Mucosa of descending colon (tissue), 3 donors: ENCODE data around the gene SHISAL1. TPM values are rescaled to one million over a fixed set of nuclear protein-coding genes. Genes with fewer than 3 reads are reported as not detected.
"Not testable (repeated sequence)": the region's sequence is repeated elsewhere in the genome, so short reads cannot be mapped to it uniquely, and the experiment has no call there.

Experiments
- ATAC-seq: fragments of 200-7000 bp; cut with Tn5 transposase; one replicate; pipeline ENCODE4 v1.9.1; 2020; ENCODE audit warnings: mild to moderate bottlenecking, moderate library complexity
- DNase-seq, 3 donors: peaks; one replicate each; pipeline ENCODE4 v3.0.0-alpha.2; 2020
- H3K36me3 ChIP-seq: fragments of 200-600 bp; one replicate; pipeline ENCODE4 v1.8.0; 2021; ENCODE audit warnings: low read depth, mild to moderate bottlenecking
- H3K4me1 ChIP-seq: fragments of 200-600 bp; one replicate; pipeline ENCODE4 v1.8.0; 2021; ENCODE audit warnings: low read depth, mild to moderate bottlenecking
- H3K4me3 ChIP-seq: fragments of 200-600 bp; one replicate; pipeline ENCODE4 v1.8.0; 2021; ENCODE audit warnings: mild to moderate bottlenecking
- H3K9me3 ChIP-seq: fragments of 200-600 bp; one replicate; pipeline ENCODE4 v1.8.0; 2021; ENCODE audit warnings: mild to moderate bottlenecking
- CTCF ChIP-seq: fragments of 200-600 bp; IDR thresholded peaks from one replicate; pipeline ENCODE4 v1.8.0; 2022; ENCODE audit warnings: antibody characterized with exemption, mild to moderate bottlenecking
- intact Hi-C, 2 donors: fragments of 100-400 bp; cut with DNase I in 1 of 2; cut with micrococcal nuclease in 1 of 2; formaldehyde crosslinking; loops; one replicate each; pipeline versions ENCODE4 v1.11.0 to v1.11.1; 2022; cut with DNase I, micrococcal nuclease
- total RNA-seq, 3 donors: library from RNA; stranded (reverse); fragmentation: NEBNext Ultra II Directional in 2 of 3; extraction: Animal tissue kit (Norgen Biotek cat#: 25700) in 2 of 3; gene quantifications; one replicate each; pipeline versions ENCODE4 v1.2.1 to v1.2.4, GENCODE V29; 2021 to 2023
- donor health status: DM: no; HTN: no; CAD: no; lungs with moderate emphysema.
- donor health status: DM: no; HTN: no; CAD: no.
- donor health status: DM: no; HTN: yes; CAD: no.

SHISAL1 gene
- total RNA-seq, 3 donors from 2014 or later: 0.38 to 34.3 (median 1.1) TPM

GRCh38 chr22:44307509-44308169, 5.1 kb downstream of the SHISAL1 start:
- H3K4me1 ChIP-seq: peaks cover 2% of the 10 kb centered on the region
- DNase-seq: no peak
- intact Hi-C loops: no loop called here

DNA sequence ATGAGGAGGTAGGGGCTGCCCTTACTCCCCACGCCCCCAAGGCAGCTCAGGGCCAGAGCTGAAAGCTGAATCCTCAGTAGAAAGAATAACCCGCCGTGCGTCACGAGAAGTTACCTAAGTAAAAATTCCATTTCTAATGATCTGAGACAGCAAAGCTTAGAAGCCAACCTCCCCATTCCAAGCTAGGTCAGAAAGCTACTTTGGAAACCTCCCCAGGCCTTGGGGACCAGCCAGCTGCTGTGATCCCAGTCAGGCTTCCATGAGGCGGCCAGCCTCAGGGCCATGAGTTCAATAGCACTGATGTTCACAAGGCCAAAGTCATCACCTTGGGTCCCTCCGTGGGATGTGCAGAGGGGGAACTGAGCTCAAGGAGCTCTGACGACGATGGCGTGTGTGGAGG, 6.9 kb downstream of the SHISAL1 start:
- intact Hi-C loops: no loop called here
- ATAC-seq (no peak), DNase-seq (no peak)
- peaks cover 2% of the 10 kb centered on the region for H3K4me1 ChIP-seq
- H3K9me3 ChIP-seq: no peaks in the 10 kb centered on the region
- no peaks in the 10 kb centered on the region for H3K36me3 ChIP-seq
- no peak overlapping the region for H3K4me3 ChIP-seq
- TF ChIP-seq CTCF: no peak

More at GRCh38 chr22:44307509-44308169, 5.1 kb downstream of the SHISAL1 start:
- no peak for TF ChIP-seq CTCF
- ATAC-seq: no peak
- Histone ChIP-seq H3K36me3 (no peaks in the 10 kb centered on the region), H3K9me3 (no peaks in the 10 kb centered on the region), H3K4me3 (no peak overlapping the region)

- Histone ChIP-seq H3K9me3 (no peaks in the 10 kb centered on the region), H3K4me1 (peaks cover 2% of the 10 kb centered on the region), H3K4me3 (no peak overlapping the region), H3K36me3 (no peaks in the 10 kb centered on the region)
- no peak for TF ChIP-seq CTCF
- ATAC-seq (no peak), DNase-seq (no peak)
- intact Hi-C loops: no loop called here
Observed at GRCh38 chr22:44305455-44305854, 7.3 kb downstream of the SHISAL1 start.

- no peaks in the 10 kb centered on the region for H3K36me3 ChIP-seq
- DNase-seq (no peak), ATAC-seq (no peak)
- TF ChIP-seq CTCF: no peak
- intact Hi-C loops: no loop called here
- no peak overlapping the region for H3K4me3 ChIP-seq
- no peaks in the 10 kb centered on the region for H3K9me3 ChIP-seq
- peaks cover 2% of the 10 kb centered on the region for H3K4me1 ChIP-seq
Observed at GRCh38 chr22:44304911-44305310, 7.8 kb downstream of the SHISAL1 start.

- Histone ChIP-seq H3K36me3 (no peaks in the 10 kb centered on the region), H3K9me3 (no peaks in the 10 kb centered on the region), H3K4me1 (peaks cover 2% of the 10 kb centered on the region), H3K4me3 (no peak overlapping the region)
- ATAC-seq: no peak
- DNase-seq: no peak
- intact Hi-C loops: no loop called here
- no peak for TF ChIP-seq CTCF
Observed at GRCh38 chr22:44304354-44304753, 8.4 kb downstream of the SHISAL1 start.

DNA sequence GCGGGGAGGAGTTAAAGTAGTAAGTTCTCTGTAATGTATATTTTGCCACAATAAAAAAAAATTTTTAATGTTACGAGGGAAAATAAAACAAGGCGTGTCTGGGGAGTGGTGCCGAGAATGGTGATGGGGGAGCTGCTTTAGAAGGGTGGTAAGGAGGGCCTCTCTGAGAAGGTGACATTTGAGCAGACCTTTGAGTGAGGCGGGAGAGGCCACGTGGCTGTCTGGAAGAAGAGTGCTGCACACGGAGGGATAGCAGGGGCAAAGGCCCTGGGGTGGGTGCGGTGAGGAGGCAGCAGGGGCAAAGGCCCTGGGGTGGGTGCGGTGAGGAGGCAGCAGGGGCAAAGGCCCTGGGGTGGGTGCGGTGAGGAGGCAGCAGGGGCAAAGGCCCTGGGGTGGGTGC, 10.4 kb downstream of the SHISAL1 start:
- DNase-seq, H3K9me3 ChIP-seq, intact Hi-C loops, H3K36me3 ChIP-seq, H3K4me1 ChIP-seq, H3K4me3 ChIP-seq: not testable (repeated sequence)
- ATAC-seq: peak; percentile 52
